AG10803 (cell line): ENCODE measurements around the gene SPATA31C1.

Experiments used
- DNase-seq: peaks from one replicate; pipeline ENCODE4 v3.0.0; 2010; ENCODE audit warnings: low read depth
- H3K4me3 ChIP-seq: 2 replicates; pipeline ENCODE4 v1.5.1; 2011; ENCODE audit warnings: mild to moderate bottlenecking, low read length, control low read depth
- TF ChIP-seq, protein P1 (sequence below): conservative IDR thresholded peaks from 2 replicates; pipeline ENCODE4 v1.5.1; 2011; ENCODE audit warnings: mild to moderate bottlenecking, low read length, control low read depth, inconsistent platforms

Gene SPATA31C1

DNA sequence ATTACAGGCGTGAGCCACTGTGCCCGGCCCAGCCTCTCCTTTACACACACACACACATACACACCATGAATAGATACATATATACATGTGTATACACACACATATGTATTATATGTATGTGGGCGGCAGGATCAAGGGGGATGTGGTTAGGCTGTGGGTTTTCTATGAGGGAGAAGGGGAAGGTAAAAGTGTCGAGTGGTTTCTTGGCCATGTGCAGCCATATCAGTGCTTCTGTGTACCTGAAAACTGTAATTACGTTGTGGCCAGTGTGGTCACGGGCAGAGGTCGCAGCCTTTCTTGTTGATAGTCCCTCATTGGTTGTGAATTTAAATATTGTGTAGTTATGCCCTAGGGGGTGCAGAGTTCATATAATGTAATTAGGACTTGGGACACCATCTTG is 40.1 kb downstream of the SPATA31C1 start:
- DNase-seq: no peak
- no peak overlapping the region for H3K4me3 ChIP-seq
- TF ChIP-seq, protein P1, sequence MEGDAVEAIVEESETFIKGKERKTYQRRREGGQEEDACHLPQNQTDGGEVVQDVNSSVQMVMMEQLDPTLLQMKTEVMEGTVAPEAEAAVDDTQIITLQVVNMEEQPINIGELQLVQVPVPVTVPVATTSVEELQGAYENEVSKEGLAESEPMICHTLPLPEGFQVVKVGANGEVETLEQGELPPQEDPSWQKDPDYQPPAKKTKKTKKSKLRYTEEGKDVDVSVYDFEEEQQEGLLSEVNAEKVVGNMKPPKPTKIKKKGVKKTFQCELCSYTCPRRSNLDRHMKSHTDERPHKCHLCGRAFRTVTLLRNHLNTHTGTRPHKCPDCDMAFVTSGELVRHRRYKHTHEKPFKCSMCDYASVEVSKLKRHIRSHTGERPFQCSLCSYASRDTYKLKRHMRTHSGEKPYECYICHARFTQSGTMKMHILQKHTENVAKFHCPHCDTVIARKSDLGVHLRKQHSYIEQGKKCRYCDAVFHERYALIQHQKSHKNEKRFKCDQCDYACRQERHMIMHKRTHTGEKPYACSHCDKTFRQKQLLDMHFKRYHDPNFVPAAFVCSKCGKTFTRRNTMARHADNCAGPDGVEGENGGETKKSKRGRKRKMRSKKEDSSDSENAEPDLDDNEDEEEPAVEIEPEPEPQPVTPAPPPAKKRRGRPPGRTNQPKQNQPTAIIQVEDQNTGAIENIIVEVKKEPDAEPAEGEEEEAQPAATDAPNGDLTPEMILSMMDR: no peak

DNA sequence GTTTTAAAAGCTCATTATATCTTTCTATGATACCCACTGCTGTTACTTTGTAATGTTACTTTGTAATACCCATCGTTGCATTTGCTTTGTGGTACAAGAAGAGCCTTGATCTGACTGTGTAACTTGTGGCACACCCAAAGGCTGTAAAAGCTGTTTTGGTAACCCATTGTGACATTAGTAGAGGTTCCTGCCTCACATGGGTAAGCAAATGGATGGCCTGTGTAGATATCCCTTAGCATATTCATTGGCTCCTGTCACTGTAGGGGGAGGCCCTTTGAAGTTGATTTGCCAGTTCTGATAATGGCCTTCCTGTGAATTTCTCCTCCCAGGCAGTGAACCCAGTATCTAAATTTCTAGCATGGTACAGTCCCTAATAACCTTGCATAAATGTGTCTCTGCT is 40.8 kb downstream of the SPATA31C1 start:
- TF ChIP-seq, protein P1: no peak
- no peak for DNase-seq
- H3K4me3 ChIP-seq: no peak overlapping the region

- no peak overlapping the region for H3K4me3 ChIP-seq
- DNase-seq: no peak
- TF ChIP-seq, protein P1: no peak
Observed at GRCh38 chr9:87959916-87960581, 42.3 kb downstream of the SPATA31C1 start.

DNA sequence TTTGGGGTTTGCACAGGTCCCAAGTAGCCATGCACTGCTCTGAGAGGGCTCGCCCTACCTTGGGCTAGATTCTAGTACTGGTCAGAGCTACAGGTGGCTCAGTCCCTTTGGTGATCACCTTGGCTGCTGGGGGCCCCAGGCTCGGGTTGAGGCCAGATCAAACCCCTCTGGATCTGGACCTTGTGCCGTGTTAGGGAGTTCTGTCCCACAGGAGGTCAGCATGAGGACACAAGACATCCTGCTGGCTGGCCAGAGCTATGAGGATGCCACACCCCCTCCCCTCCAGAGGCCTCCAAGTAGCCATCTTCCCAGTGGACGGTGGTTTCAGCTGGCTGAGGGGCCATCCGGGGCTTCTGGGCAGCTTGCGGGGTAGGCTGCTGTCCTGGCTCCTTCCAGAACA is 46.0 kb downstream of the SPATA31C1 start:
- DNase-seq: no peak
- no peak overlapping the region for H3K4me3 ChIP-seq
- TF ChIP-seq, protein P1: no peak

- no peak for DNase-seq
- no peak overlapping the region for H3K4me3 ChIP-seq
- TF ChIP-seq, protein P1: no peak
Observed at GRCh38 chr9:87964826-87965225, 47.1 kb downstream of the SPATA31C1 start.

GRCh38 chr9:87968155-87968554 is 50.4 kb downstream of the SPATA31C1 start:
- TF ChIP-seq, protein P1: no peak
- no peak for DNase-seq
- no peak overlapping the region for H3K4me3 ChIP-seq

DNA sequence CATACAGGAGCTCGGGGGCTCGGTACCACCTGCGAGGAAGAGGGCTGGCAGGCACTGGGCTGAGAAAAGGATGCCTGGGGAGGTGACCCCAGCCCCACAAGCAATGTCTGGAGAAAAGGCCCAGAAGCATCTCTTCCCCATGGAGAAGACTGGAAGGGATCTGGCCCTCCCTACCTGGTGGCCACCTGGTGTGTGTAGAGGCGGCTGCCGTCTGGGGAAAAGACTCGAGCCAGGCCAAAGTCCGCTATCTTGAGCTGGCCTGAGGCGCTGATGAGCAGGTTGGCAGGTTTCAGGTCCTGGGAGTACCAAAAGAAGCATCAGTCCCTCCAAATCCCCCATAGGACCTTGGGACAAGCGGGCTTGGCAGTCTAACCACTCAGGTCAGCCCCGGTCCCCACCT is 52.8 kb downstream of the SPATA31C1 start:
- no peak overlapping the region for H3K4me3 ChIP-seq
- no peak for DNase-seq
- TF ChIP-seq, protein P1: no peak
